ENCODE data around the gene CES5A.
"Not testable (repeated sequence)": the region's sequence is repeated elsewhere in the genome, so short reads cannot be mapped to it uniquely, and the experiment has no call there.

DNA sequence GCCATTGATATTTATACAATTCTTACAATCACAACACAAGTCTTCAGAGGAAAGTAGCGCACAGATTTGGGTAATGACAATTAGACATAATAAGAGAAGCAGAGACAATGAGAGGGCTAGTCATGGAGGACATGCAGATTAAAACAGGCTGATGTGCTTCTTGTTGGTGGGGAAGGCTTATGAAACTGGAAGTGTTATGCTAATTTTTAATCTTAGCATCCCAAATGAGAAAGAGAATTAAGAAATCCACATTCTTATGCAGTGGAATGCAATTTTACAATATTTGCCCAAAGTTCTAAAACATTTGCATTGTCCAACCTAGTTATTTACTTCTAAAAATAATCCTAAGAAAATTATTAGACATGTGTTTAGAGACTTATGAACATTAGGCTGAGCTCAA is 66.9 kb downstream of the CES5A start:
- TF ChIP-seq POLR2A (IDR thresholded peaks at IDR 0.05; ENCODE audit: low read depth, low read length); CTCF (conservative IDR thresholded peaks at IDR 0.05; ENCODE audit: low read depth, low read length); MXI1 (IDR thresholded peaks at IDR 0.05; ENCODE audit: borderline replicate concordance, low read depth, low read length); MAFK (IDR thresholded peaks at IDR 0.05; ENCODE audit: low read depth, low read length); RCOR1 (IDR thresholded peaks at IDR 0.05; ENCODE audit: insufficient replicate concordance, low read length); CEBPB (IDR thresholded peaks at IDR 0.05; ENCODE audit: low read depth, low read length); USF2 (IDR thresholded peaks at IDR 0.05; ENCODE audit: low read depth, low read length); RAD21 (IDR thresholded peaks at IDR 0.05; ENCODE audit: low read length); RFX5 (IDR thresholded peaks at IDR 0.05; ENCODE audit: low read depth, low read length); MAZ (IDR thresholded peaks at IDR 0.05; ENCODE audit: borderline replicate concordance, low read depth, low read length); BHLHE40 (IDR thresholded peaks at IDR 0.05; ENCODE audit: low read depth, low read length); NFE2L2 (IDR thresholded peaks at IDR 0.05; ENCODE audit: low read depth, low read length): not testable (repeated sequence)
- TF ChIP-seq, protein P1, sequence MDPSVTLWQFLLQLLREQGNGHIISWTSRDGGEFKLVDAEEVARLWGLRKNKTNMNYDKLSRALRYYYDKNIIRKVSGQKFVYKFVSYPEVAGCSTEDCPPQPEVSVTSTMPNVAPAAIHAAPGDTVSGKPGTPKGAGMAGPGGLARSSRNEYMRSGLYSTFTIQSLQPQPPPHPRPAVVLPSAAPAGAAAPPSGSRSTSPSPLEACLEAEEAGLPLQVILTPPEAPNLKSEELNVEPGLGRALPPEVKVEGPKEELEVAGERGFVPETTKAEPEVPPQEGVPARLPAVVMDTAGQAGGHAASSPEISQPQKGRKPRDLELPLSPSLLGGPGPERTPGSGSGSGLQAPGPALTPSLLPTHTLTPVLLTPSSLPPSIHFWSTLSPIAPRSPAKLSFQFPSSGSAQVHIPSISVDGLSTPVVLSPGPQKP (IDR thresholded peaks at IDR 0.05; ENCODE audit: borderline replicate concordance, low read depth, low read length), result not testable (repeated sequence)

Data from IMR-90 (cell line).